HCEC 1CT (cell line): ENCODE measurements around the gene RND3.

Experiments
- DNase-seq: peaks from one replicate; pipeline ENCODE4 v3.0.0-alpha.2; 2017

Gene RND3

GRCh38 chr2:150474326-150475074 is 13.0 kb downstream of the RND3 start:
- peak; percentile 49 for DNase-seq

DNA sequence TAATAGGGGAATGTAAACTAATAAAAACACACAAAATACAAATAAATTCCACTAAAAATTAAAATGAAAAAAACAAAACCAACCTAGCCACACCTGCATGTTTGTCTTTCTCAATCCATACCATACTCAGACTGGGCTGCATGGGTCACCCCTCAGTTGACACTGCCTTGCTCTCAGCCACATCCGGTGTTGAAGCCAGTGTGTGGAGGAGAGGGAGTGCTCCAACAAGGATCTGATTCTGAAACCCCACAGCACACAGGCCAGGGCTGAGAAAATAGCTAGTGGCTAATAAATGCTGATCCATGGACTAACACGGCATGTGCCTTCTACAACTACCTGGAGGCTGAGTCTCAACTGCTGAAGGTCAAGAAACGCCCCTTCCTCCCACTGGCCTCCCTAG is 13.7 kb downstream of the RND3 start:
- DNase-seq, result peak; percentile 24

- peak; percentile 84 for DNase-seq
Observed at GRCh38 chr2:150472511-150472899, 15.0 kb downstream of the RND3 start.

- no peak for DNase-seq
Observed at GRCh38 chr2:150471813-150472510, 15.5 kb downstream of the RND3 start.

DNA sequence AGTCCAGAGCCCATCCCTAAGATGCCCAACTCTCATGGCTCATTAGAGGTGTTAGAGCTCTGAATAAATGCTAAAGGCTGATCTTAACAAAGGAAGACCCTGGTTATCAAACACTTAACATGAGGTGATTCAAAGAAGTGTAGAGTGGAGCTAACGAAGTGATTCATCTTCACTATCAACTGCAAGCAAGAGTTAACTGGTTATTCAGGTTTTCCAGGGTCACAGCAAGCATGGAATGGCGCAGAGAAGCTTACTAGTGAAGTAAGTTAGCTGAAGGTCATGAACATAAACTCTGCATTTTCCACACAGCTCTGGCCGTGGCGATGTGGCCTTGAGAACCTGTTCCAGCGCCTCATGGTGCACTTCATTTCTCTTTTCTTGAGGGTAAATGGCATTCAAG is 17.0 kb downstream of the RND3 start:
- DNase-seq, result no peak

GRCh38 chr2:150469706-150470274 is 17.7 kb downstream of the RND3 start:
- DNase-seq, result peak; percentile 22

DNA sequence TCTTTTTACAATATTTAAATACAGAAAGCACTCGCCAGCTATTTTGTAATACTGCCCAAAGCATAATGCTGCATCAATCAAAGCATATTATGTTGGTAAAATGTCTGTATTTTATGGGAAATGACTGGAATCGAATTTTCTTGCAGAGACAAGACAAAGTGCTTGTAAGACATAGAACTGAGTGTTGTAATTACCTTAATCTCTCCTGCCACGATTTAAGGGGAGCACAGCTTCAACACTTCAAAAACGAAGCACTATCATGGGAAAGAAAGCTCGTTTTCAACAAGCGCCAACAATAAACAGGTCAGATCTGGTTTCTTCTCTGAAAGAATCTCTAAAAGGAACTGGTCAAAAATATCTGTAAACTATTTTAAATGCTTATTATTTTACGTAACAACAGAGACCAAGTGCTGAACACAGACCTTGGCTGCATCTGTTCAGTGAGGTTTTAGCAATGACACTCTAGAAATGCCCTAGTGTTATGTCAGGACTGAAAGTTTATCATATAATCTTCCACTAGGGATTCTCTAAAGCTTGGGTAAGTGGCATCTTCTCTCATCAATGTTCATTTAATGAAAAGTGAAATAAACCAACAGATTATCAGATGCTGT is 19.0 kb downstream of the RND3 start:
- DNase-seq, result no peak

GRCh38 chr2:150467621-150467963 is 19.9 kb downstream of the RND3 start:
- peak; percentile 8 for DNase-seq

DNA sequence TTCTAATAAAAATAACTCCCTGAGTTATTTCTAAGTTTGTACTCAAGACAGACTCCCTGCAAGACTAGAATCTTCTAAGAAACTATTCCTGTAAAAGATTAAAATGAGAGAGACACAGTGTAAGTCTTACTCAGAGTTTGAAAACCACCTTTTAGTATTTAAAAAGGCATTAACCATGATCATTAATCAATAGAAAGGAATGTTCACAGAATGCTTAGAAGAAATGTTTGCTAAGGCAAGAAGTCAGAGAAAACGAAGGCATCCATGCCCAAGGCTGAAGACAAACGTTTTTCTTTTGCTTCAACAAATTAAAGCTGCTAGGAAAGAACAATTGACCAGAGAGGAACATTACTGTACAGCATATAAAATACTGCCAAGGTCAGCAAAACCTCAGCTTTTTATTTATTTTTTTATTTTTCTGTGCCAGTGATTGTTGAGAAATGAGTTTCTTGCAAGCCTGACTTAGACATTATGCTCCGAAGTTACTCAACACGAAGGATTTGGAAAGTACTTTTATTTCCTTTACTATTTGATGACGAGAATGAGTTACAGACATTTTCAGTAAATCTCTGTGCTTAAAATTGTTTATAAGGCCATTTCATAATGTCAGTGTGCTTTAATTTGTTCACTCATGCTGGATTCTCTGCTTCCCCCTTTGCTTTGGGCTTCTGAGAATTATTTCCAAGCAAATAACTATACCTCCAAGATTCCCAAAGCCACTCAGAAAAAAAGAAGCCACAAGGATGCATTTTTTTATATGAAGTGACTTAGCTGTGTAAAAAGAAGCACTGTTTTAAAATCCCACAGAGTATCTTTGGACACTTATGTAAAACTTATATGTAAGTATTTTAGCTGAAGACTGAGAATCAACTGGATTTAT is 20.5 kb downstream of the RND3 start:
- peak; percentile 82 for DNase-seq

DNA sequence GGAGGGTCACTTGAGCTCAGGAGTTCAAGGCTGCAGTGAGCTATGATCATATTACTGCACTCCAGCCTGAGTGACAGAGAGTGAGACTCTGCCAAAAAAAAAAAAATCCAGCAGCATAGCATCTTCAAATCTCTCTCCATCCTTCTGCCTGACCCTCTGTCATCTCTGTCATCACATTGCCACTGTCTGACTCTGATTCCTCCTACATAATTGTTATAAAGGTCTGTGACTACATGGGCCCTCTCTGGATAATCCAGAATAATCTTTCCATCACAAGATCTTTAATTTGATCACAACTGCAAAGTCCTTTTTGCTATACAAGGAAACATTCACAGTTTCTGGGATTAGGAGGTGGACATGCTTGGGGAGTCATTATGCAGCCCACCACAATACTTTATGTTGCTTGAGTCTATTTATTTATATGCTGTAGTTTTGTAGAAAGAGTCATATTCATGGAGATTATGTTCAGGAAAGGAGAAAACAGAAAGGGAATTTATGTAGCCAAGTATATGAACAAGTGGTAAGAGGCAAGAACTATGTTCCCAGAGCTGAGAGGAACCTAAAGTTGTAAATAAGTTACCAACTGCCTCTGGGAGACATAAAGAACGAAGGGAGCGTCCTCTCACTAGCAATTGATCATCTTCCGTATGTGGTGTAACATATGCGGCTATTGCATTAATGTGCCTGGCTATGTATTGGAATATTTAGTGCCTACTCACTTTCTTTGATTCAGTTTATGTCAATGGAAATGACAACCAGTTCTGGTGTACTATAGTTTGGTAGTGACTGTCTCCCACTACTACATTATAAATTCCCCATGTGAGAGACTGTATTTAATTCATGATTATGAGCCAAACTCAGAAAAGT is 21.5 kb downstream of the RND3 start:
- peak; percentile 52 for DNase-seq

DNA sequence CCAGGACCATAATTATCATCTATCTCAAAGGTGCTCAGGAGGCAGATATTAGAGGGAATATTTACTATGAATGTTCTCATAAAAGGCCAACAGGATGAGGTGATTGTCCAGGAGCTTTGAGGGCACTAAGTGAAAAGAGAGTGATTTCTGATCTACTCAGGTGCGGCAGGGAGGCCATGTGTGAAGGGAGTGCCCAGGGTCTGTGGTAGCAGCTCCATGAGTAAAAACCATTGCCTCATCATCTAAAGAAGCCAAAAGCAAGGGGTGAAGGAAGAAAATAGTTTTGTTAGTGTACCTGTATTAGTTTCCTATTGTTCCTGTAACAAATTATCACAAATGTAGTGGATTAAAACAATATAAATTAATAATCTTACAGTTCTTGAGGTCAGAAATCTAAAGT is 22.5 kb downstream of the RND3 start:
- DNase-seq, result no peak

GRCh38 chr2:150464270-150464669 is 23.2 kb downstream of the RND3 start:
- no peak for DNase-seq

DNA sequence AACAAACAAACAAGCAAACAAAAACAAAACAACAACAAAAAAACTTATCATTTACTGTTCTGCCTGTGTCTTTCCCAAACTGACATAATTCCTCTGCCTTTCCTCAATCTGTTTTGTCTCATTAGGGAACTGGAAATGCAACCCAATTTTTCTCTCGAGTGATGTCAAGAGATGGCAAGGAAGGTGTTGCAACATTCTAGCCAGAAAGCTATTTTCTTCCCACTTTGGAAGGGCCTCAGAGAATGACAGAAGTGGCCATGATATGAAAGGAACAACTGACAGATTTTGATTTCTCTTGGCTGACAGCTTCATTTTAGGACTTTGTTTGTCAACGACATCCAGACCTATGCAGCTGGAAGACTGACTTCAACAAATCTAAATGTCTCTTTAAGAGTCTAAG is 24.7 kb downstream of the RND3 start:
- no peak for DNase-seq

DNA sequence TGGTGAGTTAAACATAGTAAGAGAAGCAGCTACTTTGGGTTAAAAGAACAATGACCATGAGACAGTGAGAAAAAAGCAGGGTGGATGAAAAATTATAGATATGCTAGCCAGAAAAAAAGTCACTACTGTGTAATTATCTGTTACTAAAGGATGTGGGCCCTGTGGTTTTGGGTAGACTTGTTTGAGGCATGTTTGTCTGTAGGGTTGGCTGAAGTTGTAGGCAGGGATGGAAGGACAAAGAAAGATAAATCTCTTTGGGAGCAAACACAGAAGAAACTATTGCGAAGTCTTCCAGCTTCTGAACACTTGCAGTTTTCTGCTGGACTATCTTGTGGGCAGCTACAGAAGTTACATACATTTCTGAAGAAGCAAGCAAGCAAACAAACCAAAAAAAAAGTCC is 28.2 kb downstream of the RND3 start:
- DNase-seq, result no peak

DNA sequence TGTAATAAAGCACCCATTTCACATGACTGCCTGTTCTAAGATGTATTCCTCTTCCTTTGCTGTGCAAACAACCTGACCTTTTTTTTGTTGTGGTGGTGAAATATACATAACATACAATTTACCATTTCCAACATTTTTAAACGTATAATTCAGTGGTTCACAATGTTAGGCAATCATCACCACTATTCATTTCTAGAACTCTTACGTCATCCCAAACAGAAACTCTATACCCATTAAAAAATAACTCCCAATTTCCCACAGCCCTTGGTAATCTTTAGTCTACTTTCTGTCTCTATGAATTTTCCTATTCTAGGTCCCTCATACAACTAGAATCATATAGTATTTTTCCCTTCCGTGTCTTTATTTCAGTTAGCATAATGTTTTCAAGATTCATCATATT is 36.7 kb downstream of the RND3 start:
- DNase-seq, result peak; percentile 30

DNA sequence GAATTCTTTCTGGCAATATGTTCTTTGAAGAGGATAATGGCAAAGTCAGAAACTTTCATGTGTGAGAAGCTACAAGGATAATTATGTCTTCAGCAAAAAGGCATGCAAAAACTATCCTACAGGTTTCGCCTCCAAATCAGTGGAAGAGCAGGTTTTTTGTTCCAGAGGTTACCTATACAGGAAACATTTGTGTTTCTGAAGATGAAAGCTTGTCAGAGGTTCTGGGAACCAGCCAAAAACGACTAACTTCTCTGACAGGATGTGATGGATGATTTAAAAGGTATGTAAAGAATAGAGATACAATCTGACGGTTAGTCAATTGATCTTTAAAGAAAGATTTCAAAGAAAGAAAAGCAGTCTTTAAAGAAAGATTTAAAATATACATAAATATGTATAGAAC is 37.6 kb downstream of the RND3 start:
- no peak for DNase-seq

- no peak for DNase-seq
Observed at GRCh38 chr2:150445398-150445797, 42.1 kb downstream of the RND3 start.

DNA sequence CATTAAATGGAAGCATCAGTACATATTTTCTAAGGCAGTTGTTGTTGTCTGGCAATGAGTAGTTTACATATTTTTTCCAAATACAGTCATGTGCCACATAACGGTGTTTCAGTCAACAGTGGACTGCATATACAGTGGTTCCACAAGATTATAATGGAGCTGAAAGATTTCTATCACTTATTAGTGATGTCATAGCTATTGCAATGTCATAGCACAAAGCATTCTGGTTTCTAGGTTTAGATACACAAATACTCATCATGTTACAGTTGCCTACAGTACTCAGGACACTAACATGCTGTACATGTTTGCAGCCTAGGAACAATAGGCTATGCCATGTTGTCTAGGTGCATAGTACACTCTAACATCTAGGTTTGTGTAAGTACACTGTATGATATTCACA is 45.0 kb downstream of the RND3 start:
- no peak for DNase-seq

- DNase-seq, result no peak
Observed at GRCh38 chr2:150441784-150442183, 45.7 kb downstream of the RND3 start.

DNA sequence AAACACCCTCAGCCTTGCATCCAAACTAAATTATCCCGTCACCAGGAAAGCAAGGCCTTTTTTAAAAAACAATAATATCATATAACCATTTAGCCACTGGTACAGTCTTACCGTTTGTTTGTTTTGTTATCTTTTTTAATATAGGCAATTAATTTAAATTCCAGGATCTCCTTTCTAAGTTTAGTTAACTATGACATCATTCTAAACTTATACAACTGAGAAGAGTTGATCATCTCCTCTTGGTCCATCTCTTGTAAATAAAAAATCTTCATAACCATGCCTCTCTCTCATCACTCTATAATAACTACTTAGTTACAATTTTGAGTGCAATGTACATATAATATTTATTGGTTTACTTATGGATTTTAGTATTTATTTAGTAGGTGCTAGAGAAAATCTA is 46.2 kb downstream of the RND3 start:
- DNase-seq, result no peak

- DNase-seq, result no peak
Observed at GRCh38 chr2:150438654-150439053, 48.8 kb downstream of the RND3 start.

- no peak for DNase-seq
Observed at GRCh38 chr2:150438041-150438440, 49.4 kb downstream of the RND3 start.
